Gastrocnemius medialis (tissue), 4 donors: ENCODE results near the gene ATRIP. TPM values are rescaled to one million over a fixed set of nuclear protein-coding genes. Genes with fewer than 3 reads are reported as not detected.
"Not testable (repeated sequence)": the region's sequence is repeated elsewhere in the genome, so short reads cannot be mapped to it uniquely, and the experiment has no call there.

Experiments used
- ATAC-seq, 2 donors: fragments of 150-250 bp; one replicate each; pipeline ENCODE4 v1.9.1; 2016
- DNase-seq, 2 donors: peaks; one replicate each; pipeline ENCODE4 v3.0.0-alpha.2; 2019
- H3K27ac ChIP-seq, 4 donors: fragments of 200-600 bp; sonication (generic); 1 replicate in 1 of 4; 2 replicates in 3 of 4; pipeline ENCODE4 v1.5.1; 2016 to 2018; ENCODE audit warnings: mild to moderate bottlenecking in 2 of 4, moderate library complexity in 1 of 4
- H3K27me3 ChIP-seq, 3 donors: fragments of 200-600 bp; sonication (generic) in 2 of 3; 1 replicate in 1 of 3; 2 replicates in 2 of 3; pipeline versions ENCODE4 v1.5.1 to v1.6.0; 2016 to 2019; ENCODE audit warnings: mild to moderate bottlenecking in 1 of 3, moderate library complexity in 1 of 3
- H3K36me3 ChIP-seq, 2 donors: fragments of 200-600 bp; sonication (generic) in 1 of 2; one replicate each; pipeline ENCODE4 v1.5.1; 2017 to 2018
- H3K4me1 ChIP-seq, 2 donors: fragments of 200-600 bp; sonication (generic) in 1 of 2; one replicate each; pipeline ENCODE4 v1.5.1; 2016 to 2017; ENCODE audit warnings: mild to moderate bottlenecking in 2 of 2
- H3K4me3 ChIP-seq, 4 donors: fragments of 200-600 bp; sonication (generic) in 3 of 4; 1 replicate in 1 of 4; 2 replicates in 3 of 4; pipeline ENCODE4 v1.5.1; 2016 to 2019; ENCODE audit warnings: mild to moderate bottlenecking in 2 of 4
- H3K9me3 ChIP-seq, 3 donors: fragments of 200-600 bp; sonication (generic) in 2 of 3; 1 replicate in 1 of 3; 2 replicates in 2 of 3; pipeline ENCODE4 v1.5.1; 2016 to 2019
- POLR2A ChIP-seq, 2 donors: fragments of 450-650 bp; IDR thresholded peaks; one replicate each; pipeline ENCODE4 v1.6.1; 2017; ENCODE audit warnings: antibody characterized with exemption in 2 of 2, mild to moderate bottlenecking in 2 of 2, moderate library complexity in 2 of 2
- in situ Hi-C, 4 donors: fragments of 200-750 bp; cut with MboI; loops; one replicate each; pipeline versions ENCODE4 v1.15.0 to v1.8.0; 2017; ENCODE audit warnings: low sequenced_read_pairs in 4 of 4
- intact Hi-C: fragments of 100-400 bp; cut with DNase I; formaldehyde crosslinking; loops from one replicate; pipeline ENCODE4 v1.15.1; 2023; ENCODE audit warnings: low total_unique reads
- total RNA-seq, 4 donors: library from RNA; depleted of rRNA; stranded (reverse); fragments of >200 nt; gene quantifications; one replicate each; pipeline versions ENCODE4 v1.1.0 to v1.2.3, GENCODE V29; 2016
- TF ChIP-seq, protein P1 (sequence below), 5 experiments: fragments of 450-650 bp in 3 of 5; fragments of 200-600 bp in 2 of 5; sonication (generic) in 2 of 5; IDR thresholded peaks in 4 of 5; conservative IDR thresholded peaks in 1 of 5; 1 replicate in 4 of 5; 2 replicates in 1 of 5; pipeline ENCODE4 v1.5.1; 2016 to 2019; ENCODE audit warnings: antibody characterized with exemption in 5 of 5, mild to moderate bottlenecking in 3 of 5, moderate library complexity in 3 of 5

ATRIP gene
- total RNA-seq, 4 donors from 2014 or later = 4.8 to 7.2 (median 7.0) TPM

DNA sequence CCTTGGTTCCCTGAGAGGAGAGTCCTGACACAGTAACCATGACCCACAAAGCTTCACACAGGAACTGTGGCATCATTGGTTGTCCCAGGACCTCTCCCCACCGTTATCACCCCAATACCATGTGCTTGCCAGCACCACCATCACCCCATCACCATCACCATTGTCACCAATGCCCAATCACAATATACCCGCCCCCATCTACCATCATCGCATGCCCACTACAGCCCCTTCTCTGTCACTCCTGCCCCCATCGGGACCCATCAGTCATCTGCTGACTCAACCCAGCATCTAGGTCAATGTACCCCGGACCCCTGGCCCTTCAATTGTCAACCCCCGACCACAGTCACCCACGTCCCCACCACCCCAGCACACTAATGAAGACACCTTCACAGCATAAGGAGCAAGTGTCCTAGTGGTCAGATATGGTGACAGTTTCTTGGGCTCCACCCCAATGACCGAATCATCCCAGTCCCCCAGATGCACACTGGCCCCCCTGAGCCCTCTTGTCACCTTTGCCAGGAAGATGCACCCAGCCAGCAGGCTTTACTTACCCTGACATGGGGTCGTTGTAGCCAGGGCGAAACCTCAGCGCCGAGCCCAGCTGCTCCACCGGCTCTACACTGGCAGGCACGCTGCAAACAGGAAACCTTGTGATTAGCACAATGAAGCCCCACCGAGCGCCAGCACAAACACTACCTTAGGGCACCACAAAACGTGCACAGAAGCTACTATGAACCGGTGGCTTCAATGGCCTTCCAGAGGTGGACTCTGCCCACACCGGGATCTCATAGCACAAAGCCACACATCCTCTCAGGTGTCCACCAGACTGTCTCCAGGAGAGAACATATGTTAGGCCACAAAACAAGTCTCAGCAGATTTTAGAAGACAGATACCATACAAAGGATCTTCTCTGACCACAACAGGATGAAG is 32.4 kb downstream of the ATRIP start:
- ATAC-seq = no peak
- H3K27me3 ChIP-seq = no peaks in the 10 kb centered on the region
- TF ChIP-seq POLR2A (IDR thresholded peaks at IDR 0.05) = no peak
- TF ChIP-seq, protein P1, sequence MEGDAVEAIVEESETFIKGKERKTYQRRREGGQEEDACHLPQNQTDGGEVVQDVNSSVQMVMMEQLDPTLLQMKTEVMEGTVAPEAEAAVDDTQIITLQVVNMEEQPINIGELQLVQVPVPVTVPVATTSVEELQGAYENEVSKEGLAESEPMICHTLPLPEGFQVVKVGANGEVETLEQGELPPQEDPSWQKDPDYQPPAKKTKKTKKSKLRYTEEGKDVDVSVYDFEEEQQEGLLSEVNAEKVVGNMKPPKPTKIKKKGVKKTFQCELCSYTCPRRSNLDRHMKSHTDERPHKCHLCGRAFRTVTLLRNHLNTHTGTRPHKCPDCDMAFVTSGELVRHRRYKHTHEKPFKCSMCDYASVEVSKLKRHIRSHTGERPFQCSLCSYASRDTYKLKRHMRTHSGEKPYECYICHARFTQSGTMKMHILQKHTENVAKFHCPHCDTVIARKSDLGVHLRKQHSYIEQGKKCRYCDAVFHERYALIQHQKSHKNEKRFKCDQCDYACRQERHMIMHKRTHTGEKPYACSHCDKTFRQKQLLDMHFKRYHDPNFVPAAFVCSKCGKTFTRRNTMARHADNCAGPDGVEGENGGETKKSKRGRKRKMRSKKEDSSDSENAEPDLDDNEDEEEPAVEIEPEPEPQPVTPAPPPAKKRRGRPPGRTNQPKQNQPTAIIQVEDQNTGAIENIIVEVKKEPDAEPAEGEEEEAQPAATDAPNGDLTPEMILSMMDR (IDR thresholded peaks at IDR 0.05 in 4 of 5, conservative IDR thresholded peaks at IDR 0.05 in 1 of 5) = no peak
- no peaks in the 10 kb centered on the region for H3K36me3 ChIP-seq
- H3K4me3 ChIP-seq = no peak overlapping the region
- H3K27ac ChIP-seq = peak overlapping the region in 2 of 4 donors; percentile 27 to 54
- in situ Hi-C loops = no loop called here
- H3K4me1 ChIP-seq = no peaks in the 10 kb centered on the region
- no peaks in the 10 kb centered on the region for H3K9me3 ChIP-seq
- no peak for DNase-seq
- intact Hi-C loops = no loop called here

DNA sequence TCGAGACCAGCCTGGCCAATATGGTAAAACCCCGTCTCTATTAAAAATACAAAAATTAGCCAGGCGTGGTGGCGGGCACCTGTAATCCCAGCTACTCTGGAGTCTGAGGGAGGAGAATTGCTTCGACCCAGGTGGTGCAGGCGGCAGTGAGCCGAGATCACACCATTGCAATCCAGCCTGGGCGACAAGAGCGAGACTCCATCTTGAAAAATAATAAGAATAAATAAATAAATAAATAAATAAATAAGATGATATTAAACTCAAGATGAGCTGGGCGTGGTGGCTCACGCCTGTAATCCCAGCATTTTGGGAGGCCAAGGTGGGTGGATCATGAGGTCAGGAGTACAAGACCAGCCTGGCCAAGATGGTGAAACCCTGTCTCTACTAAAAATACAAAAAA is 34.4 kb downstream of the ATRIP start:
- in situ Hi-C loops, intact Hi-C loops, H3K36me3 ChIP-seq, H3K9me3 ChIP-seq, H3K4me1 ChIP-seq, H3K4me3 ChIP-seq, H3K27ac ChIP-seq, ATAC-seq, DNase-seq, H3K27me3 ChIP-seq: not testable (repeated sequence)

- ATAC-seq, H3K4me3 ChIP-seq, H3K9me3 ChIP-seq, in situ Hi-C loops, intact Hi-C loops, H3K4me1 ChIP-seq, H3K27ac ChIP-seq, H3K36me3 ChIP-seq, DNase-seq, H3K27me3 ChIP-seq: not testable (repeated sequence)
Measured at GRCh38 chr3:48482822-48483221, 36.3 kb downstream of the ATRIP start.

- TF ChIP-seq POLR2A (IDR thresholded peaks at IDR 0.05) = no peak
- TF ChIP-seq, protein P1 (IDR thresholded peaks at IDR 0.05 in 4 of 5, conservative IDR thresholded peaks at IDR 0.05 in 1 of 5) = no peak
- Histone ChIP-seq H3K36me3 (no peaks in the 10 kb centered on the region), H3K9me3 (no peaks in the 10 kb centered on the region), H3K27me3 (no peaks in the 10 kb centered on the region), H3K27ac (no peak overlapping the region), H3K4me3 (no peak overlapping the region), H3K4me1 (no peaks in the 10 kb centered on the region)
- DNase-seq (no peak), ATAC-seq (no peak)
- in situ Hi-C loops (no loop called here), intact Hi-C loops (no loop called here)
Measured at GRCh38 chr3:48486952-48487351, 40.4 kb downstream of the ATRIP start.

GRCh38 chr3:48492461-48493202 is 46.1 kb downstream of the ATRIP start:
- intact Hi-C loops = no loop called here
- peaks cover 0 to 5% of the 10 kb centered on the region in 2 donors for H3K36me3 ChIP-seq
- H3K27ac ChIP-seq = no peak overlapping the region
- no peak for TF ChIP-seq POLR2A (IDR thresholded peaks at IDR 0.05)
- TF ChIP-seq, protein P1 (IDR thresholded peaks at IDR 0.05 in 4 of 5, conservative IDR thresholded peaks at IDR 0.05 in 1 of 5) = no peak
- no peak for ATAC-seq
- DNase-seq = no peak
- H3K27me3 ChIP-seq = no peaks in the 10 kb centered on the region
- no peaks in the 10 kb centered on the region for H3K4me1 ChIP-seq
- H3K4me3 ChIP-seq = no peak overlapping the region
- in situ Hi-C loops = no loop called here
- no peaks in the 10 kb centered on the region for H3K9me3 ChIP-seq
